Measurements from ENCODE around the gene CNGB1.

- TF ChIP-seq NFIC (IDR thresholded peaks at IDR 0.05) (no peak), CREB1 (IDR thresholded peaks at IDR 0.05; ENCODE audit: low read depth) (no peak), MAX (IDR thresholded peaks at IDR 0.05) (no peak), CEBPB (IDR thresholded peaks at IDR 0.05) (no peak), FOXM1 (IDR thresholded peaks at IDR 0.05; ENCODE audit: borderline replicate concordance, low read depth) (no peak), EP300 (IDR thresholded peaks at IDR 0.05; ENCODE audit: borderline replicate concordance) (no peak)
Measured at GRCh38 chr16:57883480-57883879, 87.4 kb downstream of the CNGB1 start.
